ENCODE data around the gene PTGIS.

- TF ChIP-seq, protein P1, sequence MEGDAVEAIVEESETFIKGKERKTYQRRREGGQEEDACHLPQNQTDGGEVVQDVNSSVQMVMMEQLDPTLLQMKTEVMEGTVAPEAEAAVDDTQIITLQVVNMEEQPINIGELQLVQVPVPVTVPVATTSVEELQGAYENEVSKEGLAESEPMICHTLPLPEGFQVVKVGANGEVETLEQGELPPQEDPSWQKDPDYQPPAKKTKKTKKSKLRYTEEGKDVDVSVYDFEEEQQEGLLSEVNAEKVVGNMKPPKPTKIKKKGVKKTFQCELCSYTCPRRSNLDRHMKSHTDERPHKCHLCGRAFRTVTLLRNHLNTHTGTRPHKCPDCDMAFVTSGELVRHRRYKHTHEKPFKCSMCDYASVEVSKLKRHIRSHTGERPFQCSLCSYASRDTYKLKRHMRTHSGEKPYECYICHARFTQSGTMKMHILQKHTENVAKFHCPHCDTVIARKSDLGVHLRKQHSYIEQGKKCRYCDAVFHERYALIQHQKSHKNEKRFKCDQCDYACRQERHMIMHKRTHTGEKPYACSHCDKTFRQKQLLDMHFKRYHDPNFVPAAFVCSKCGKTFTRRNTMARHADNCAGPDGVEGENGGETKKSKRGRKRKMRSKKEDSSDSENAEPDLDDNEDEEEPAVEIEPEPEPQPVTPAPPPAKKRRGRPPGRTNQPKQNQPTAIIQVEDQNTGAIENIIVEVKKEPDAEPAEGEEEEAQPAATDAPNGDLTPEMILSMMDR (IDR thresholded peaks at IDR 0.05): no peak
- no peak for TF ChIP-seq POLR2A (IDR thresholded peaks at IDR 0.05)
Measured at GRCh38 chr20:49507741-49508434, 60.0 kb downstream of the PTGIS start.

Data from esophagus squamous epithelium (tissue), 4 donors.